Aorta (tissue), 5 donors: ENCODE measurements around the gene ACRV1. TPM values are rescaled to one million over a fixed set of nuclear protein-coding genes. Genes with fewer than 3 reads are reported as not detected.

Experiments
- ATAC-seq: fragments of 200-7000 bp; cut with Tn5 transposase; one replicate; pipeline ENCODE4 v1.9.1; 2022; ENCODE audit warnings: moderate library complexity; ENCODE audit not compliant: low FRiP score
- DNase-seq, 2 donors: peaks; one replicate each; pipeline ENCODE4 v3.0.0-alpha.2; 2020
- H3K27ac ChIP-seq, 2 donors: one replicate each; pipeline ENCODE4 v1.5.1; 2013; ENCODE audit warnings: low read length in 2 of 2, mild to moderate bottlenecking in 2 of 2, moderate library complexity in 2 of 2, control low read depth in 1 of 2, inconsistent platforms in 1 of 2, low read depth in 1 of 2
- H3K27me3 ChIP-seq, 2 donors: one replicate each; pipeline ENCODE4 v1.6.1; 2013; ENCODE audit warnings: control low read depth in 1 of 2, low read length in 1 of 2, mild to moderate bottlenecking in 1 of 2, moderate library complexity in 1 of 2; ENCODE audit not compliant: insufficient read depth in 2 of 2, control insufficient read depth in 1 of 2
- H3K36me3 ChIP-seq, 2 donors: one replicate each; pipeline ENCODE4 v1.6.1; 2013; ENCODE audit warnings: control low read depth in 1 of 2, low read length in 1 of 2, mild to moderate bottlenecking in 1 of 2; ENCODE audit not compliant: insufficient read depth in 2 of 2, control insufficient read depth in 1 of 2
- H3K4me1 ChIP-seq, 2 donors: one replicate each; pipeline ENCODE4 v1.6.1; 2013; ENCODE audit warnings: low read length in 2 of 2, control low read depth in 1 of 2, mild to moderate bottlenecking in 1 of 2, moderate library complexity in 1 of 2; ENCODE audit not compliant: insufficient read depth in 2 of 2, control insufficient read depth in 1 of 2
- H3K4me3 ChIP-seq, 2 donors: one replicate each; pipeline ENCODE4 v1.5.1; 2013; ENCODE audit warnings: low read length in 2 of 2, control low read depth in 1 of 2, mild to moderate bottlenecking in 1 of 2
- H3K9me3 ChIP-seq: one replicate; pipeline ENCODE4 v1.6.1; 2013; ENCODE audit warnings: mild to moderate bottlenecking, low read length; ENCODE audit not compliant: control insufficient read depth
- WGBS, 2 donors: extraction: QIAGEN DNeasy Blood & Tissue Kit; methylation state at CpG; one replicate each; pipeline ENCODE4 v1.1.7; 2013; 5-methylcytosine and 5-hydroxymethylcytosine counted together
- intact Hi-C, 2 donors: fragments of 100-400 bp; cut with DNase I; formaldehyde crosslinking; loops; one replicate each; pipeline versions ENCODE4 v1.14.2 to v1.15.0; 2022
- polyA plus RNA-seq, 2 donors: library from polyadenylated mRNA; stranded (reverse); fragments of 200-250 nt; gene quantifications; one replicate each; pipeline ENCODE4 v1.2.3, GENCODE V29; 2013
- total RNA-seq, 2 donors: library from RNA; stranded (reverse); fragmentation: NEBNext Ultra II Directional; extraction: Animal tissue kit (Norgen Biotek cat#: 25700); gene quantifications; one replicate each; pipeline ENCODE4 v1.2.1, GENCODE V29; 2021
- donor health status: healthy with polysubstance abuse.
- donor health status: Bipolar disorder and iron deficiency.
- donor health status: DM: no; HTN: no; CAD: no.
- donor health status: DM: no; HTN: no; CAD: no.
- donor health status: DM: yes; HTN: yes; CAD: no.

The ACRV1 gene
- total and polyA plus RNA-seq, 4 donors: not detected

DNA sequence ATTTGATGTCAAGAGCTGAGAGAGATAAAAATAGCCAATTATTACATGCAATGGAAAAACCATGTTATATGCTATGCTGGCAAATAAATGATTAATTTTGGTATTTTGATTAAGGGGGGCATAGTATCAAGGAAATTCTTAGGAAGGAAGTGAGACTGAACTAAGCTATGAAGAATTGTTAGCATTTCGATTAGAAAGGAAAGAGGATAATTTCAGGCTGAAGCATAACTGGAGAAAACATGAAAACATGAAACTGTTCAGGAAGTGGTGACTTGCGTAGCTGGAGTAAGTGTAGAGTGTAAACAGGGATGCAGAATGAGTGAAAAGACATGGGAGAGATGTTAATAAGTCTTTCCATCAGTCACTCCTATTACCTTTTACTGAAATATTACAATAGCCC lies 6.4 kb downstream of the ACRV1 start:
- no peak for DNase-seq
- WGBS, 2 donors: 70 to 74% methylated on average over 2 of the region's 2 CpGs
- no peaks in the 10 kb centered on the region for H3K27me3 ChIP-seq
- H3K4me1 ChIP-seq: no peaks in the 10 kb centered on the region
- no peaks in the 10 kb centered on the region for H3K9me3 ChIP-seq
- ATAC-seq: no peak
- no peak overlapping the region for H3K4me3 ChIP-seq
- no peak overlapping the region for H3K27ac ChIP-seq
- no peaks in the 10 kb centered on the region for H3K36me3 ChIP-seq
- intact Hi-C loops: no loop called here

DNA sequence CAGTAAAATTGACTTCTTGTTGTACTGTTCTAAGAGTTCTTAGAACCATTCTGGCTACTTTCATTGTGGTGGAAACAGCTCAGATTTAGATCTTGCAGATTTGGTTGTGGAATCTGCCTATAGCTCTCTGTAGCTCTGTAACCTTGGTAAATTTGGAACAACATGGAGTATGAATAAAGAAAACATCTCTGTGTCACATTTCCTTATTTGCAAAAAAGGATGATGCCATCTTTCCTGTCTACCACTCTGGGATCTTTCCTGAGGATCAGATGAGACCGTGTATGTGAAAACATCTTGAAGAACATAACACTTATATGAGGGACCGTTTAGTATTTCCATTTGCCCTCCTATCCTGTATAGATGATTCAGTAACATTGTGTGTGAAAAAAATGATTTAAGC lies 9.1 kb downstream of the ACRV1 start:
- WGBS, 2 donors: 86 to 94% methylated on average over 2 of the region's 2 CpGs
- Histone ChIP-seq H3K36me3 (no peaks in the 10 kb centered on the region), H3K4me1 (no peaks in the 10 kb centered on the region), H3K9me3 (no peaks in the 10 kb centered on the region), H3K27me3 (no peaks in the 10 kb centered on the region), H3K27ac (no peak overlapping the region), H3K4me3 (no peak overlapping the region)
- DNase-seq: no peak
- ATAC-seq: no peak
- intact Hi-C loops: no loop called here

DNA sequence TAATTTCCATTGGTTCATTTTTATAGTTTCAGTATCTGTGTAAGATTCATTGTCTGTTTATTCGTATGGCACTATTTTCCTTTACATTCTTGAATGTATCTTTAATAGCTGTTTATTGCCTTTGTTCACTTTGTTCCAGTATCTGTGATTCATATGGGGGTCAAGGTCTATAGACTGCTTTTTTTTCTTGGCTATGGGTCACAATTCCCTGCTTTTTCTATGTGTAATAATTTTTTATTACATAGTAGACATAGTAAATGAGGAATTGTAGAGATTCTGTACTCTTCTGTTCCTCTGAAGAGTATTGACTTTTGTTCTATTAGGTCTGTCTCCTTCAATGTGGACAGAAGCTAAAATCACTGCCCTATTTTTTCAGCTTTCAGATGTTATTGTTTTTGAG lies 10.5 kb downstream of the ACRV1 start:
- Histone ChIP-seq H3K9me3 (no peaks in the 10 kb centered on the region), H3K4me3 (no peak overlapping the region), H3K36me3 (no peaks in the 10 kb centered on the region), H3K27ac (no peak overlapping the region), H3K4me1 (no peaks in the 10 kb centered on the region), H3K27me3 (no peaks in the 10 kb centered on the region)
- DNase-seq: no peak
- WGBS, 2 donors: 92 to 95% methylated on average over 1 of the region's 1 CpG
- no peak for ATAC-seq
- intact Hi-C loops: no loop called here

DNA sequence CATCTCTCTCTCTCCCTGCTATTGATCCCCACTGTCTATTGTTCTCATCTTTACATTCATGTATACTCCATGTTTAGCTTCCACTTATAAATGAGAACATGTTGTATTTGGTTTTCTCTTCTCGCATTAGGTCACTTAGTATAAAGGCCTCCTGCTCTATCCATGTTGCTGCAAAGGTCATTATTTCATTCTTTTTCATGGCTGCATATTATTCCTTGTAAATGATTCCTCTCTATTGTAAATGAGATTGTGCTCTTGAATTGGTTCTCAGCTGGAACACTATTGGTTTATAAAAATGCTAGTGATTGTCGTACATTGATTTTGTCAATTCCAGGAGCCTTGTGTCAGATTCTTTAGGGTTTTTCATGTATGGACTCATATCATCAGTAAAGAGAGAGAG lies 13.5 kb downstream of the ACRV1 start:
- H3K27me3 ChIP-seq: no peaks in the 10 kb centered on the region
- no peak for DNase-seq
- WGBS, 2 donors: 95 to 98% methylated on average over 2 of the region's 2 CpGs
- intact Hi-C loops: no loop called here
- no peak for ATAC-seq
- H3K4me3 ChIP-seq: no peak overlapping the region
- no peak overlapping the region for H3K27ac ChIP-seq
- no peaks in the 10 kb centered on the region for H3K36me3 ChIP-seq
- no peaks in the 10 kb centered on the region for H3K4me1 ChIP-seq
- no peaks in the 10 kb centered on the region for H3K9me3 ChIP-seq

DNA sequence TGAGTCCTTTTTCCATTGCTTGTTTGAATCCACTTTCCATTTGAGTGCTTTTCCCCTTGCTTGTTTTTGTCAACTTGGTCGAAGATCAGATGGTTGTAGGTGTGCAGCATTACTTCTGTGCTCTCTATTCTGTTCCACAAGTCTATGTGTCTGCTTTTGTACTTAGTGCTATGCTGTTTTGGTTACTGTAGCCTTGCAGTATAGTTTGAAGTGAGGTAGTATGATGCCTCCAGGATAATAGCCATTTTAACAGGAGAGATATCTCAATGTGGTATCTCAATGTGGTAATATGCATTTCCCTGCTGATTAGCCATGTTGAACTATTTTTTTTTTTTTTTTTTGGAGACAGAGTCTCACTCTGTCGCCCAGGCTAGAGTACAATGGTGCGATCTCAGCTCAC lies 16.7 kb downstream of the ACRV1 start:
- Histone ChIP-seq H3K4me1 (no peaks in the 10 kb centered on the region), H3K9me3 (no peaks in the 10 kb centered on the region), H3K27me3 (no peaks in the 10 kb centered on the region), H3K36me3 (no peaks in the 10 kb centered on the region), H3K27ac (no peak overlapping the region), H3K4me3 (no peak overlapping the region)
- intact Hi-C loops: no loop called here
- DNase-seq (no peak), ATAC-seq (no peak)
- 96 to 97% methylated on average over 1 to 3 of the region's 3 CpGs for WGBS, 2 donors

DNA sequence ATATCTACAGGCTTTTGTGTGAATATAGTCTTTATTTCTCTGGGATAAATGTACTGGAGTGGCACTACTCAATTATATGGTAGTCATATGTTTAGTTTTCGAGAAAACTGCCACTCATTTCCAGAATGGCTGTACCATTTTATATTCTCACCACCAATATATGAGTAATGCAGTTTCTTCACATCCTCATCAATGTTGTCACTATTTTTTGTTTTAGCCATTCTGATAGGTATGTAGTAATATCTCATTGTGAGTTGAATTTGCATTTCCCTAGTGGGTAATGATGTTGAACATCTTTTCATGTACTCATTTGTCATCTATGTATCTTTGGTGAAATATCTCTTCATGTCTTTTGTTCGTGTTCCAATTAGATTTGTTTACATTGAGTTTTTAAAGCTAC lies 18.0 kb downstream of the ACRV1 start:
- Histone ChIP-seq H3K9me3 (no peaks in the 10 kb centered on the region), H3K27ac (no peak overlapping the region), H3K4me1 (no peaks in the 10 kb centered on the region), H3K27me3 (no peaks in the 10 kb centered on the region), H3K36me3 (no peaks in the 10 kb centered on the region), H3K4me3 (no peak overlapping the region)
- WGBS, 2 donors: 90 to 94% methylated on average over 2 of the region's 2 CpGs
- no peak for ATAC-seq
- intact Hi-C loops: no loop called here
- DNase-seq: no peak

DNA sequence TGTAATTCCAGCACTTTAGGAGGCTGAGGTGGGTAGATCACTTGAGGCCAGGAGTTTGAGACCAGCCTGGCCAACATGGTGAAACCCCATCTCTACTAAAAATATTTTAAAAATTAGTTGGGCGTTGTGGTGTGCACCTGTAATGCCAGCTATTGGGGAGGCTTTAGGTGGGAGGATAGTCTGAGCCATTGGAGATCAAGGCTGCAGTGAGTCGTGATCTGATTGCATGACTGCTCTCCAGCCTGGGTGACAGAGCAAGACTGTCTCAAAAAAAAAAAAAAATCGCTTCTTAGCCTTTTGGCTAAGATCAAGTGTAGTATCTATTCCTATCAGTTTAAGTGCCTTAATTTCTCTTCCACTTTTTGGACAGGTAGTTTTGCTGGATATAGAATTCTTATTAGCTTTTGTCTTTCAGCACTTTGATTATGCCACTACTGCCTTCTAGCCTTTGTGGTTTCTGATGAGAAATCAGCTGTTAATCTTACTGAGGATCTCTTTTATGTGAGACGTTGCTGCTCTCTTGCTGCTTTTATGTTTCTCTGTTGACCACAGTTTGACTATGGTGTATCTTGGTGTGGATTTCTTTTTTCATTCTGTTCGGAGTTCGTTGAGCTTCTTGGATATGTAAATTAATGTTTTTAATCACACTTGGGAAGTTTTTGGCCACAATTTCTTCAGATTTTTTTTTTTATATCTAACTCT lies 31.0 kb downstream of the ACRV1 start:
- Histone ChIP-seq H3K36me3 (no peaks in the 10 kb centered on the region), H3K4me3 (no peak overlapping the region), H3K9me3 (no peaks in the 10 kb centered on the region), H3K27ac (no peak overlapping the region), H3K4me1 (no peaks in the 10 kb centered on the region), H3K27me3 (no peaks in the 10 kb centered on the region)
- 93 to 94% methylated on average over 6 of the region's 6 CpGs for WGBS, 2 donors
- DNase-seq (no peak), ATAC-seq (no peak)
- intact Hi-C loops: no loop called here

DNA sequence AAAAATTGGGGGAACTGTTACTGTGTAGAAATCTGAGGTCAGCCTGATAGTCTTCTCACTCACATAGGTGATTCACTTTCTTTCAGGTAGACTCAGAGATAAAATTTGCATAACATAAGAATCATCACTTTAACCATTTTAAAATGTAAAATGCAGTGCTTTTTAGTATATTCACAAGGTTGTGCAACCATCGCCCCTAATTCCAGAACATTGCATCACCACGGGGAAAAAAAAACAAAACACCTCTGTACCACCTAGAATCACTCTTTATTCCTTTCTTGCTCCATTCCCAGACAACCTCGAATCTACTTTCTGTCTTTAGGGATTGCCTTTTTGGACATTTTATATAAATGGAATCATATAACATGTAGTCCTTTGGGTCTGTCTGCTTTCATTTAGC lies 34.8 kb downstream of the ACRV1 start:
- intact Hi-C loops: no loop called here
- Histone ChIP-seq H3K27me3 (no peaks in the 10 kb centered on the region), H3K9me3 (no peaks in the 10 kb centered on the region), H3K36me3 (no peaks in the 10 kb centered on the region), H3K4me3 (no peak overlapping the region), H3K27ac (no peak overlapping the region), H3K4me1 (no peaks in the 10 kb centered on the region)
- 92 to 97% methylated on average over 3 of the region's 3 CpGs for WGBS, 2 donors
- no peak for ATAC-seq
- DNase-seq: no peak

DNA sequence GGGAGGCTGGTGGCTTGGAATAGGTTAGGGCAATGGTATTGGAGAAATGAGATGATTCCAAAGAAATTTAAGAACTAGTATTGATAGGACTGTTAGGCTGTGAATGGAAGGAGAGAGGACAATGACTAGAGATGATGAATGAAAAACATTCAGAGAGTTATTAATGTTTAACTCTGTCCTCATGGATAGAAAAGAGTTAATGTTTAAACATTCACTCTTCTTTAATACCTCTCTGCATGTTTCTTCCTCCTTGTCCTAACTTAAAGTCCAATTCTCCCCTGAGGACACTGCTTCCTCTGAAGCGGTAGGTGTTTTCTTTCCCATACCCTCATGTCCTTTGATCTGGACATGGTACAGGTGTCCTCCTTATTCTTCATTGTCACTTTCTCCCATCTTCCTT lies 42.3 kb downstream of the ACRV1 start:
- H3K36me3 ChIP-seq: no peaks in the 10 kb centered on the region

More for the DNA sequence above, 42.3 kb downstream of the ACRV1 start:
- H3K4me3 ChIP-seq: no peak overlapping the region
- intact Hi-C loops: no loop called here
- no peak for ATAC-seq
- no peak for DNase-seq
- H3K27ac ChIP-seq: no peak overlapping the region
- WGBS, 2 donors: 83 to 100% methylated on average over 1 of the region's 1 CpG
- no peaks in the 10 kb centered on the region for H3K9me3 ChIP-seq
- no peaks in the 10 kb centered on the region for H3K4me1 ChIP-seq
- no peaks in the 10 kb centered on the region for H3K27me3 ChIP-seq
